WTC11 (cell line): ENCODE data around the gene RABL2A. TPM values are rescaled to one million over a fixed set of nuclear protein-coding genes. Genes with fewer than 3 reads are reported as not detected.
"Not testable (repeated sequence)": the region's sequence is repeated elsewhere in the genome, so short reads cannot be mapped to it uniquely, and the experiment has no call there.

Source experiments
- ATAC-seq: fragments of 200-7000 bp; cut with Tn5 transposase; 2 replicates; pipeline ENCODE4 v1.10.0; 2021; ENCODE audit warnings: mild to moderate bottlenecking, moderate library complexity
- Bru-seq: library from RNA; stranded (reverse); fragments of 400-500 nt; gene quantifications from one replicate; lab custom pipeline; 2021; lab: Mats Ljungman, UMichigan
- CTCF ChIA-PET: fragments of 300-600 bp; sonication (Branson Sonifier 250); formaldehyde crosslinking; loops from one replicate; lab custom pipeline; 2021; ENCODE audit warnings: antibody characterized with exemption; lab: Charles Lee
- POLR2A ChIA-PET: fragments of 350-600 bp; sonication (Branson Sonifier 250); formaldehyde crosslinking; loops from one replicate; lab custom pipeline; 2021; ENCODE audit warnings: antibody characterized with exemption; lab: Charles Lee
- DNase-seq: peaks from one replicate; pipeline ENCODE4 v3.0.0; 2021; ENCODE audit warnings: low spot score
- H3K27ac Mint-ChIP-seq: 2 replicates; pipeline ENCODE4 v1.8.0; 2021; ENCODE audit warnings: mixed read lengths
- H3K27me3 Mint-ChIP-seq: 2 replicates; pipeline ENCODE4 v1.8.0; 2021; ENCODE audit warnings: low read depth, mild to moderate bottlenecking, moderate library complexity, mixed read lengths
- H3K36me3 Mint-ChIP-seq: 2 replicates; pipeline ENCODE4 v1.8.0; 2021; ENCODE audit warnings: mixed read lengths
- H3K4me1 Mint-ChIP-seq: 2 replicates; pipeline ENCODE4 v1.8.0; 2022; ENCODE audit warnings: mixed read lengths
- H3K4me3 Mint-ChIP-seq: 2 replicates; pipeline ENCODE4 v1.8.0; 2021; ENCODE audit warnings: mild to moderate bottlenecking, moderate library complexity, mixed read lengths
- H3K9me3 Mint-ChIP-seq: 2 replicates; pipeline ENCODE4 v1.8.0; 2021; ENCODE audit warnings: mixed read lengths
- ARID4B ChIP-seq: sonication (generic); formaldehyde crosslinking; IDR thresholded peaks from 2 replicates; pipeline ENCODE4 v1.8.0; 2023; ENCODE audit warnings: missing genetic modification reagents, mild to moderate bottlenecking, borderline replicate concordance
- CBFB ChIP-seq: sonication (generic); formaldehyde crosslinking; IDR thresholded peaks from 2 replicates; pipeline ENCODE4 v1.8.1; 2022; ENCODE audit warnings: mild to moderate bottlenecking, low read depth, missing genetic modification reagents
- CREB1 ChIP-seq: sonication (generic); formaldehyde crosslinking; IDR thresholded peaks from 2 replicates; pipeline ENCODE4 v1.8.0; 2023; ENCODE audit warnings: mild to moderate bottlenecking, missing genetic modification reagents
- CREM ChIP-seq: sonication (generic); formaldehyde crosslinking; IDR thresholded peaks from 2 replicates; pipeline ENCODE4 v1.8.1; 2022; ENCODE audit warnings: mild to moderate bottlenecking, missing genetic modification reagents, moderate library complexity
- E2F1 ChIP-seq: sonication (generic); formaldehyde crosslinking; IDR thresholded peaks from 2 replicates; pipeline ENCODE4 v1.8.0; 2022; ENCODE audit warnings: mild to moderate bottlenecking, missing genetic modification reagents
- E2F5 ChIP-seq: sonication (generic); formaldehyde crosslinking; IDR thresholded peaks from 2 replicates; pipeline ENCODE4 v1.8.1; 2022; ENCODE audit warnings: mild to moderate bottlenecking, moderate library complexity, missing genetic modification reagents
- ELF4 ChIP-seq: sonication (generic); formaldehyde crosslinking; IDR thresholded peaks from 2 replicates; pipeline ENCODE4 v1.8.1; 2022; ENCODE audit warnings: low read depth, mild to moderate bottlenecking, moderate library complexity, missing genetic modification reagents
- ETV6 ChIP-seq: sonication (generic); formaldehyde crosslinking; IDR thresholded peaks from 2 replicates; pipeline ENCODE4 v1.8.1; 2022; ENCODE audit warnings: mild to moderate bottlenecking, missing genetic modification reagents
- FOXK1 ChIP-seq: sonication (generic); formaldehyde crosslinking; IDR thresholded peaks from 2 replicates; pipeline ENCODE4 v1.8.0; 2022; ENCODE audit warnings: mild to moderate bottlenecking, moderate library complexity, missing genetic modification reagents
- NFE2L1 ChIP-seq: sonication (generic); formaldehyde crosslinking; IDR thresholded peaks from 2 replicates; pipeline ENCODE4 v1.8.1; 2023; ENCODE audit warnings: missing genetic modification reagents
- NR3C1 ChIP-seq: sonication (generic); formaldehyde crosslinking; conservative IDR thresholded peaks from 2 replicates; pipeline ENCODE4 v1.8.1; 2023; ENCODE audit warnings: low read depth, mild to moderate bottlenecking, missing genetic modification reagents
- TCF7 ChIP-seq: sonication (generic); formaldehyde crosslinking; IDR thresholded peaks from 2 replicates; pipeline ENCODE4 v1.8.0; 2022; ENCODE audit warnings: mild to moderate bottlenecking, low read depth, missing genetic modification reagents, moderate library complexity
- ZNF317 ChIP-seq: sonication (generic); formaldehyde crosslinking; IDR thresholded peaks from 2 replicates; pipeline ENCODE4 v1.8.1; 2023; ENCODE audit warnings: low read depth, mild to moderate bottlenecking, moderate library complexity, missing genetic modification reagents, borderline replicate concordance
- ZNF416 ChIP-seq: fragments of 250-450 bp; sonication (Bioruptor Pico); IDR thresholded peaks from 2 replicates; pipeline ENCODE4 v1.9.0; 2021; ENCODE audit warnings: mild to moderate bottlenecking, inconsistent platforms
- ZNF423 ChIP-seq: fragments of 250-450 bp; sonication (Bioruptor Pico); IDR thresholded peaks from 2 replicates; pipeline ENCODE4 v2.1.2; 2022; ENCODE audit warnings: mild to moderate bottlenecking, moderate library complexity
- long read RNA-seq, 3 experiments: library from RNA in 1 of 3; library from capped mRNA in 1 of 3; library from polyadenylated mRNA in 1 of 3; unstranded in 2 of 3; stranded (forward) in 1 of 3; transcript quantifications; one replicate each; pipeline ENCODE4 v2.0.0, GENCODE V29; 2021
- total RNA-seq: library from RNA; stranded (reverse); gene quantifications from 3 replicates; pipeline ENCODE4 v1.2.3, GENCODE V29; 2021
- TF ChIP-seq, protein P1 (sequence below): sonication (generic); formaldehyde crosslinking; IDR thresholded peaks from 2 replicates; pipeline ENCODE4 v1.8.1; 2022; ENCODE audit warnings: mild to moderate bottlenecking, missing genetic modification reagents, moderate library complexity, borderline replicate concordance

The RABL2A gene
- 9.3 to 11.0 TPM (median 10.5 TPM) in 3 replicates for total RNA-seq
- Bru-seq, nascent RNA = percentile 62 among the genes with signal in this experiment
- long read RNA-seq, experiment 1, partial matches to known transcripts = 7 of 16 reads
- long read RNA-seq, experiment 1, other reads (novel, unspliced or antisense) = 4 of 16 reads
- long read RNA-seq, experiment 2, partial matches to known transcripts = 2 of 2 reads
- long read RNA-seq, experiment 2, other reads (novel, unspliced or antisense) = 0 of 2 reads
- long read RNA-seq, experiment 3, partial matches to known transcripts = 5 of 14 reads
- long read RNA-seq, experiment 3, other reads (novel, unspliced or antisense) = 9 of 14 reads

DNA sequence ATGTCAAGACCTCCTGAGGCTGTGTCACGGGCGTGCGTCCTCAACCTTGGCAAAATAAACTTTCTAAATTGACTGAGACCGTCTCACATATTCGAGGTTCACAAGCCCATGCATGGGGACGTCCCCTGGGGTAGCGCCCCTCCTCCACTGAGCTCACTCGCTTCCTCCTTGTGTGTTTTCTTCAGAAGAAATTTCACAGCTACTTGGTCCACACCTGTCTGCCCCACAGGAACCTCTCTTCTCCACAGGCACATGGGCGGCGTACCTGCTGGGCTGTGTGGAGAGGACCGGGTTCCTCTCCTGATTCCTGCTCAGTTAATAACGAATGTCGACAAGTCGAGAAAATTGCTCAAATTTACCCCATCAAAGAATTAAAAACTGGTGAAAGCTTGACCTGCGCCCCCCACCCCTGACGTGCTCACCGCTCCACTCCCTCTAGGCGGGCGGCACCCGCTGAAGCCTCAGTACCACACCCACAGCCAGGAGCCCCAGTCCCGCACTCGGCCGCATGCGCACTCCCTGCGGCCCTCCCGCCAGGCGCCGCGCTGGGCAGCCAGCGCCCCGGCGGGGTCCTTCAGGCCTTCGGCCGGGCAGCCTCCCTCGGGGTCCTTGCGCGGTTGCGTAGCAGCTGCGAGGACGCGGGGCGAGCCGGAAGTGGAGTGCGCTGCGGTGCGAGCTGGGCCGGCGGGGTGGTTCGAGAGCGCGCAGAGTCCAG lies at the start of gene RABL2A:
Gene RABL2A, plus strand, starts transcription at position 651 of the 715 bp plus-strand sequence. CDS start 1,341 bp downstream, outside the sequence.
- peak; percentile 97 for ATAC-seq
- DNase-seq = peak; percentile 78
- POLR2A ChIA-PET, CTCF ChIA-PET, H3K27ac Mint-ChIP-seq, H3K9me3 Mint-ChIP-seq, H3K36me3 Mint-ChIP-seq, H3K4me1 Mint-ChIP-seq: not testable (repeated sequence)
- peaks cover 10% of the 10 kb centered on the region for H3K27me3 Mint-ChIP-seq
- H3K4me3 Mint-ChIP-seq = peak within 1 kb of the TSS; percentile 86

- H3K4me3 Mint-ChIP-seq, CTCF ChIA-PET, DNase-seq, POLR2A ChIA-PET, ATAC-seq, H3K9me3 Mint-ChIP-seq, H3K27ac Mint-ChIP-seq, H3K36me3 Mint-ChIP-seq: not testable (repeated sequence)
- Mint-ChIP-seq H3K27me3 (peaks cover 18% of the 10 kb centered on the region), H3K4me1 (peaks cover 13% of the 10 kb centered on the region)
These were observed 48.6 kb upstream of the RABL2A start for GRCh38 chr2:113578508-113578907.

DNA sequence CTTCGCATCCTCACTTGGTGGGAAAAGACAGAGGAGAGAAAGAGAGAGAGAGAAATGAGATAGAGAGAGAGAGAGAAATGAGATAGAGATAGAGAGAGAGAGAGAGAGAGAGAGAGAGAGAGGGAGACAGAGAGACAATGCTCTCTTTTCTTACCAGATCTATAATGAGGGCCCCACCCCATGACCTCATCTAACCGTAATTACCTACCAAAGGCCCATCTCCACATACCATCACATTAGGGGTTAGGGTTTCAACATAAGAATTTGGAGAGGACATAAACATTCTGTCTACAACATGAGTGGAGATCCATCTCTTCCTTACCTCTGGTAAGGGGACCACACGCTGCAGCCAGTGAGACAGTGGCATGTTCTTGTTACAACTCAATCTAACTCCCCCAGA lies 44.6 kb upstream of the RABL2A start:
- H3K27me3 Mint-ChIP-seq, H3K36me3 Mint-ChIP-seq, POLR2A ChIA-PET, H3K9me3 Mint-ChIP-seq, CTCF ChIA-PET, DNase-seq, H3K27ac Mint-ChIP-seq, ATAC-seq: not testable (repeated sequence)
- Mint-ChIP-seq H3K4me3 (peak overlapping the region; percentile 43), H3K4me1 (peaks cover 19% of the 10 kb centered on the region)

- Mint-ChIP-seq H3K4me1 (peaks cover 19% of the 10 kb centered on the region), H3K27ac (peak overlapping the region; percentile 68), H3K4me3 (peak overlapping the region; percentile 81)
- H3K36me3 Mint-ChIP-seq, H3K9me3 Mint-ChIP-seq, ATAC-seq, POLR2A ChIA-PET, CTCF ChIA-PET, H3K27me3 Mint-ChIP-seq: not testable (repeated sequence)
- peak; percentile 84 for DNase-seq
- TF ChIP-seq E2F5 (CRISPR knock-in tag) = peak; percentile 72; the same call in 1 of the 2 replicates
- 0 out of 2 replicates have a peak, but pooled peaks have one; percentile 52 for TF ChIP-seq ZNF416 (CRISPR knock-in tag)
- 0 out of 2 replicates have a peak, but pooled peaks have one; percentile 48 for TF ChIP-seq NR3C1 (CRISPR knock-in tag)
- TF ChIP-seq CREM (CRISPR knock-in tag) = peak; percentile 23; the same call in 1 of the 2 replicates
- TF ChIP-seq ELF4 (CRISPR knock-in tag) = 0 out of 2 replicates have a peak, but pooled peaks have one; percentile 26
- TF ChIP-seq ARID4B (CRISPR knock-in tag) = 0 out of 2 replicates have a peak, but pooled peaks have one; percentile 42
- TF ChIP-seq ZNF317 = peak; percentile 71; the same call in 1 of the 2 replicates
- peak; percentile 78 for TF ChIP-seq ETV6 (CRISPR knock-in tag)
- peak; percentile 64; the same call in 1 of the 2 replicates for TF ChIP-seq NFE2L1 (CRISPR knock-in tag)
- peak; percentile 80; the same call in 1 of the 2 replicates for TF ChIP-seq FOXK1 (CRISPR knock-in tag)
- TF ChIP-seq ZNF423 (CRISPR knock-in tag) = peak; percentile 80
- TF ChIP-seq E2F1 = 0 out of 2 replicates have a peak, but pooled peaks have one; percentile 58
- 0 out of 2 replicates have a peak, but pooled peaks have one; percentile 75 for TF ChIP-seq CBFB (CRISPR knock-in tag)
- 0 out of 2 replicates have a peak, but pooled peaks have one; percentile 47 for TF ChIP-seq CREB1
- TF ChIP-seq, protein P1, sequence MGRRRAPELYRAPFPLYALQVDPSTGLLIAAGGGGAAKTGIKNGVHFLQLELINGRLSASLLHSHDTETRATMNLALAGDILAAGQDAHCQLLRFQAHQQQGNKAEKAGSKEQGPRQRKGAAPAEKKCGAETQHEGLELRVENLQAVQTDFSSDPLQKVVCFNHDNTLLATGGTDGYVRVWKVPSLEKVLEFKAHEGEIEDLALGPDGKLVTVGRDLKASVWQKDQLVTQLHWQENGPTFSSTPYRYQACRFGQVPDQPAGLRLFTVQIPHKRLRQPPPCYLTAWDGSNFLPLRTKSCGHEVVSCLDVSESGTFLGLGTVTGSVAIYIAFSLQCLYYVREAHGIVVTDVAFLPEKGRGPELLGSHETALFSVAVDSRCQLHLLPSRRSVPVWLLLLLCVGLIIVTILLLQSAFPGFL = 0 out of 2 replicates have a peak, but pooled peaks have one; percentile 31
- peak; percentile 77; the same call in 1 of the 2 replicates for TF ChIP-seq TCF7 (CRISPR knock-in tag)
These were observed 43.4 kb upstream of the RABL2A start for GRCh38 chr2:113583521-113584225.
